Ishikawa (cell line): ENCODE measurements around the gene EFNB3.

Experiments used
- CEBPB ChIP-seq: IDR thresholded peaks from 2 replicates; pipeline ENCODE4 v1.6.1; 2012
- CREB1 ChIP-seq: IDR thresholded peaks from 2 replicates; pipeline ENCODE4 v1.6.1; 2012; ENCODE audit warnings: low read depth
- EGR1 ChIP-seq: IDR thresholded peaks from 2 replicates; pipeline ENCODE4 v1.6.1; 2012
- EP300 ChIP-seq: IDR thresholded peaks from 2 replicates; pipeline ENCODE4 v1.6.1; 2012; ENCODE audit warnings: borderline replicate concordance
- MAX ChIP-seq: IDR thresholded peaks from 2 replicates; pipeline ENCODE4 v1.6.1; 2012
- NFIC ChIP-seq: IDR thresholded peaks from 2 replicates; pipeline ENCODE4 v1.6.1; 2012
- RAD21 ChIP-seq: IDR thresholded peaks from 2 replicates; pipeline ENCODE4 v1.6.1; 2012; ENCODE audit warnings: low read depth
- REST ChIP-seq: IDR thresholded peaks from 2 replicates; pipeline ENCODE4 v1.6.1; 2012; ENCODE audit warnings: low read depth, mild to moderate bottlenecking
- TAF1 ChIP-seq: IDR thresholded peaks from 2 replicates; pipeline ENCODE4 v1.6.1; 2012; ENCODE audit warnings: low read depth, mild to moderate bottlenecking
- TCF12 ChIP-seq: IDR thresholded peaks from 2 replicates; pipeline ENCODE4 v1.6.1; 2012; ENCODE audit warnings: low read depth
- USF1 ChIP-seq: IDR thresholded peaks from 2 replicates; pipeline ENCODE4 v1.6.1; 2012
- YY1 ChIP-seq: IDR thresholded peaks from 2 replicates; pipeline ENCODE4 v1.6.1; 2012; ENCODE audit warnings: low read depth

DNA sequence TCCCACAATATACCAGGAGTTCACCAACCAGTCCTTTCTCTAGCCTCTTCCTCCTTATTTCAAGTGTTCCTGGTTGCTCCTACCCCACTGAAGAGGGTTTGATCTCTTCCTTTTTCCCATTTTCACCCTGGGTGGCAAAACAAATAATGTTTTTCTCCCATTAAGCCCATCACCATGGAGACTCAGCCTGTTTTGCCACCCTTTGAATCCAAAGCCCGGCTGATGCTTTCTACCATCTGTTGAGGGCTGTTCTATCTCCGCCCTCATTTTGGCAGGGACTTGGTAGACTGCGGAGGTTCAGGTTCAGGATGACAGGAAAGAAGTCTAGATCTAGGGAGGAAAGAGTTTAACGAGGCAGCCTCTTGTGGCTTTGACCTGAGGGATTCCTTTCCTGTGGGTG lies 15.1 kb downstream of the EFNB3 start:
- TF ChIP-seq USF1 (no peak), YY1 (no peak), TCF12 (no peak), CEBPB (no peak), RAD21 (no peak), TAF1 (no peak), MAX (no peak), NFIC (no peak), REST (no peak), EP300 (no peak), CREB1 (no peak), EGR1 (no peak)
